ENCODE measurements around the gene ADRA2B. TPM values are rescaled to one million over a fixed set of nuclear protein-coding genes. Genes with fewer than 3 reads are reported as not detected.

ADRA2B gene
- total RNA-seq, 1 experiment from 2014 or later: 0.28 TPM

DNA sequence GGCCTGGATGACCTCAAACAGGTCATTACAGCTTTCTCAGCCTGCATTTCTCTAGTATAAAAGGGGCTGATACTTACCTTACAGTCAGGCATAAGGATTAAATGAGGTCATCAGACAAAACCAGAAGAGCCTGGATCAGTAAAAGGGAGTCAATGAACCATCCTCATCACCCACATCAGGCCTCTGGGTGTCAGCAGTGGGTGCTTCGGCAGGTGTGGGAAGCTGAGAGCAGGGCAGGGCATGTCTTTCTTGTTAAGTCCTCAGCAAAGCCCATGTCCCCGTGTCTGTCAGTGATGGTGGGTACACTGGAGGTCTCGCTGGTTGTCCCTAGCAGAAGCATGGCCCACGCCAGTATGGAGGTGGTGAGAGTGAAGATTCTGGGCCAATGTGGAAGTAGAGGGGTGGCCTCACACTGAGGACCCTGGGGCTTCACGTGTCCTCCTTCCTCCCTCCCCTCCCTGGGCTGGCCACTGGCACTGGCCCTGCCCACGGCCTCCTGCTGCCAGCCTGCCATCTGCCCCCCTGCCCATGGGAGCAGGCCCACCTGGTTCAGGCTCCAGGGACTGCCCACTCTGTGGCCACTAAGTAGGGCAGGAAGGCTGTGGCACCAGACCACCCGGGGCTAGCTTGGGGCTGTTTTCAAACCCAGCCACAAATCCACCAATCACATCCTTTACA lies 4.4 kb downstream of the ADRA2B start:
- in situ Hi-C loops (cut with HindIII; ENCODE audit: low pct_unique_long_range_greater_than_20kb, low sequenced_read_pairs): no loop called here
- CTCF ChIA-PET: no interaction called here

DNA sequence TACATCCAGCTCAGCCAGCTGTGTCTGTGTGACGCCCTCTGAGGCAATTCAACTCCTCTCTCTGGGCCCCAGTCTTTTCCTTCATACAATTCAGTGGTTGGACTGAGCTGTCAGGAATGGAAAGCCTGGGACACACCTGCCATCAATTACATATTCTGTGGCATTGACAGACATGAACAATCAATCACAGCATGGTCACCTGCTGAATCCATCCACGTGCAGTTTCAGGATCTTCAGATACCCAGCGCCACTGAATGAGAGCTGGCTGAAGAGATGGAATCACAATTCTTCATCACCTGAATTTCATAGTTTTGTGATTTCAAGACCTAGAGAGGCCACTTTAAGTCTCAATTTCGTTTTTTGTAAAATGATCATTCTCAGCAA lies 5.1 kb downstream of the ADRA2B start:
- ChIA-PET CTCF (no interaction called here), POLR2A (no interaction called here)
- BruUV-seq (replicated peaks): no TSS peak
- Histone ChIP-seq H3K27me3 (ENCODE audit: control insufficient read depth, insufficient read depth, low read length) (no peaks in the 10 kb centered on the region), H3K4me1 (ENCODE audit: control insufficient read depth, insufficient read depth, low read length) (0 out of 2 replicates have a peak, but pooled peaks cover 3% of the 10 kb centered on the region), H3K9me3 (ENCODE audit: control insufficient read depth, insufficient read depth, low read depth, low read length) (no peaks in the 10 kb centered on the region), H3K36me3 (ENCODE audit: control insufficient read depth, insufficient read depth, low read length) (no peaks in the 10 kb centered on the region), H3K4me3 (ENCODE audit: low read depth in 2 of 2, low read length in 2 of 2) (no peak overlapping the region), H3K27ac (ENCODE audit: low read length) (no peak overlapping the region)
- DNase-seq (ENCODE audit: low read depth, low spot score) (no peak), ATAC-seq (no peak)
- in situ Hi-C loops (cut with HindIII; ENCODE audit: low pct_unique_long_range_greater_than_20kb, low sequenced_read_pairs): no loop called here
- TF ChIP-seq, protein P1, sequence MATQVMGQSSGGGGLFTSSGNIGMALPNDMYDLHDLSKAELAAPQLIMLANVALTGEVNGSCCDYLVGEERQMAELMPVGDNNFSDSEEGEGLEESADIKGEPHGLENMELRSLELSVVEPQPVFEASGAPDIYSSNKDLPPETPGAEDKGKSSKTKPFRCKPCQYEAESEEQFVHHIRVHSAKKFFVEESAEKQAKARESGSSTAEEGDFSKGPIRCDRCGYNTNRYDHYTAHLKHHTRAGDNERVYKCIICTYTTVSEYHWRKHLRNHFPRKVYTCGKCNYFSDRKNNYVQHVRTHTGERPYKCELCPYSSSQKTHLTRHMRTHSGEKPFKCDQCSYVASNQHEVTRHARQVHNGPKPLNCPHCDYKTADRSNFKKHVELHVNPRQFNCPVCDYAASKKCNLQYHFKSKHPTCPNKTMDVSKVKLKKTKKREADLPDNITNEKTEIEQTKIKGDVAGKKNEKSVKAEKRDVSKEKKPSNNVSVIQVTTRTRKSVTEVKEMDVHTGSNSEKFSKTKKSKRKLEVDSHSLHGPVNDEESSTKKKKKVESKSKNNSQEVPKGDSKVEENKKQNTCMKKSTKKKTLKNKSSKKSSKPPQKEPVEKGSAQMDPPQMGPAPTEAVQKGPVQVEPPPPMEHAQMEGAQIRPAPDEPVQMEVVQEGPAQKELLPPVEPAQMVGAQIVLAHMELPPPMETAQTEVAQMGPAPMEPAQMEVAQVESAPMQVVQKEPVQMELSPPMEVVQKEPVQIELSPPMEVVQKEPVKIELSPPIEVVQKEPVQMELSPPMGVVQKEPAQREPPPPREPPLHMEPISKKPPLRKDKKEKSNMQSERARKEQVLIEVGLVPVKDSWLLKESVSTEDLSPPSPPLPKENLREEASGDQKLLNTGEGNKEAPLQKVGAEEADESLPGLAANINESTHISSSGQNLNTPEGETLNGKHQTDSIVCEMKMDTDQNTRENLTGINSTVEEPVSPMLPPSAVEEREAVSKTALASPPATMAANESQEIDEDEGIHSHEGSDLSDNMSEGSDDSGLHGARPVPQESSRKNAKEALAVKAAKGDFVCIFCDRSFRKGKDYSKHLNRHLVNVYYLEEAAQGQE (IDR thresholded peaks at IDR 0.05; ENCODE audit: insufficient read depth in 1 of 2, low read depth in 2 of 2, low read length in 1 of 2): no peak
- TF ChIP-seq, protein P2, sequence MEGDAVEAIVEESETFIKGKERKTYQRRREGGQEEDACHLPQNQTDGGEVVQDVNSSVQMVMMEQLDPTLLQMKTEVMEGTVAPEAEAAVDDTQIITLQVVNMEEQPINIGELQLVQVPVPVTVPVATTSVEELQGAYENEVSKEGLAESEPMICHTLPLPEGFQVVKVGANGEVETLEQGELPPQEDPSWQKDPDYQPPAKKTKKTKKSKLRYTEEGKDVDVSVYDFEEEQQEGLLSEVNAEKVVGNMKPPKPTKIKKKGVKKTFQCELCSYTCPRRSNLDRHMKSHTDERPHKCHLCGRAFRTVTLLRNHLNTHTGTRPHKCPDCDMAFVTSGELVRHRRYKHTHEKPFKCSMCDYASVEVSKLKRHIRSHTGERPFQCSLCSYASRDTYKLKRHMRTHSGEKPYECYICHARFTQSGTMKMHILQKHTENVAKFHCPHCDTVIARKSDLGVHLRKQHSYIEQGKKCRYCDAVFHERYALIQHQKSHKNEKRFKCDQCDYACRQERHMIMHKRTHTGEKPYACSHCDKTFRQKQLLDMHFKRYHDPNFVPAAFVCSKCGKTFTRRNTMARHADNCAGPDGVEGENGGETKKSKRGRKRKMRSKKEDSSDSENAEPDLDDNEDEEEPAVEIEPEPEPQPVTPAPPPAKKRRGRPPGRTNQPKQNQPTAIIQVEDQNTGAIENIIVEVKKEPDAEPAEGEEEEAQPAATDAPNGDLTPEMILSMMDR (IDR thresholded peaks at IDR 0.05): no peak
- TF ChIP-seq SIN3A (IDR thresholded peaks at IDR 0.05; ENCODE audit: borderline replicate concordance, insufficient read depth, low read depth, low read length) (no peak), TCF7L2 (IDR thresholded peaks at IDR 0.05; ENCODE audit: low read depth, low read length) (no peak), POLR2AphosphoS5 (IDR thresholded peaks at IDR 0.05; ENCODE audit: low read depth, low read length) (no peak)
- intact Hi-C loops (cut with micrococcal nuclease; ENCODE audit: unreplicated experiment): no loop called here

More for the DNA sequence above, 4.4 kb downstream of the ADRA2B start:
- H3K9me3 ChIP-seq (ENCODE audit: control insufficient read depth, insufficient read depth, low read depth, low read length): no peaks in the 10 kb centered on the region
- POLR2A ChIA-PET: no interaction called here
- TF ChIP-seq TCF7L2 (IDR thresholded peaks at IDR 0.05; ENCODE audit: low read depth, low read length): no peak
- TF ChIP-seq POLR2AphosphoS5 (IDR thresholded peaks at IDR 0.05; ENCODE audit: low read depth, low read length): no peak
- no peak overlapping the region for H3K4me3 ChIP-seq (ENCODE audit: low read depth in 2 of 2, low read length in 2 of 2)
- 0 out of 2 replicates have a peak, but pooled peaks cover 3% of the 10 kb centered on the region for H3K4me1 ChIP-seq (ENCODE audit: control insufficient read depth, insufficient read depth, low read length)
- H3K36me3 ChIP-seq (ENCODE audit: control insufficient read depth, insufficient read depth, low read length): no peaks in the 10 kb centered on the region
- DNase-seq (ENCODE audit: low read depth, low spot score) (no peak), ATAC-seq (no peak)
- no TSS peak for BruUV-seq (replicated peaks)
- H3K27me3 ChIP-seq (ENCODE audit: control insufficient read depth, insufficient read depth, low read length): no peaks in the 10 kb centered on the region
- H3K27ac ChIP-seq (ENCODE audit: low read length): no peak overlapping the region
- intact Hi-C loops (cut with micrococcal nuclease; ENCODE audit: unreplicated experiment): no loop called here

DNA sequence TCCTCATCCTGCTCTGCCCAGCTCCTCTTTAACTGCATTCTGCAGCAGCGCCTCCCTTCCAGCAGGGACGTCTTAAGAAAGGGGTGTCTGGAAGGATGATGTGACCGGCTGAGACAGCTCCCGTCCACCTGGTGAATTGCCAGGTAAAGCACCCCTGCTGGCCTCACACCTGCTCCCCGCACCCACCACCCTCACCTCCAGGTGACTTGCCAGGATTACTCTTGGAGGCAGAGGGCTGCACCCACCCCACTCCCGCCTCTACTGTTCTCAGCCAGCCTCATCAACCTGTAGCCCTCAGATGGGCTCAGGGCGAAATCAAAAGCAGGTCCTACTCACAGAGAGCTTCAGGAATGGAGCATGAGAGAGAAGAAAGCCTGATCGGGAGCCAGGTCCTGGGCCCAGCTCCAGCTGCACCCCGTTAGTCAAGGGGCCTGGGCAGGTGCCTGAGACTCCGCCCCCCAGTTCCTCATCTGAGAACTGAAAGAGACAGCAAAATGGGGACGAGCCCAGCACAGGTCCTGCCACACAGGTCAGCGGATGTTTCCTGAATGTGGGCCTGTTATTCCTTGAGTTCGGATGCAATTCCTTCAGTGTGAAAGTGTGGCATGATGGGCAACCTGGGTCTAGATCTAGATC lies 5.6 kb downstream of the ADRA2B start:
- DNase-seq (ENCODE audit: low read depth, low spot score): no peak
- BruUV-seq (replicated peaks): no TSS peak
- POLR2A ChIA-PET: no interaction called here
- H3K9me3 ChIP-seq (ENCODE audit: control insufficient read depth, insufficient read depth, low read depth, low read length): no peaks in the 10 kb centered on the region
- ATAC-seq: no peak
- no peak overlapping the region for H3K4me3 ChIP-seq (ENCODE audit: low read depth in 2 of 2, low read length in 2 of 2)
- 0 out of 2 replicates have a peak, but pooled peaks cover 3% of the 10 kb centered on the region for H3K4me1 ChIP-seq (ENCODE audit: control insufficient read depth, insufficient read depth, low read length)
- intact Hi-C loops (cut with micrococcal nuclease; ENCODE audit: unreplicated experiment) (no loop called here), in situ Hi-C loops (cut with HindIII; ENCODE audit: low pct_unique_long_range_greater_than_20kb, low sequenced_read_pairs) (no loop called here)
- H3K27me3 ChIP-seq (ENCODE audit: control insufficient read depth, insufficient read depth, low read length): no peaks in the 10 kb centered on the region
- no peak overlapping the region for H3K27ac ChIP-seq (ENCODE audit: low read length)
- no peak for TF ChIP-seq POLR2AphosphoS5 (IDR thresholded peaks at IDR 0.05; ENCODE audit: low read depth, low read length)
- TF ChIP-seq SIN3A (IDR thresholded peaks at IDR 0.05; ENCODE audit: borderline replicate concordance, insufficient read depth, low read depth, low read length): no peak
- TF ChIP-seq, protein P2 (IDR thresholded peaks at IDR 0.05): no peak
- no peak for TF ChIP-seq TCF7L2 (IDR thresholded peaks at IDR 0.05; ENCODE audit: low read depth, low read length)
- TF ChIP-seq, protein P1 (IDR thresholded peaks at IDR 0.05; ENCODE audit: insufficient read depth in 1 of 2, low read depth in 2 of 2, low read length in 1 of 2): no peak
- CTCF ChIA-PET: no interaction called here
- no peaks in the 10 kb centered on the region for H3K36me3 ChIP-seq (ENCODE audit: control insufficient read depth, insufficient read depth, low read length)
